Uterus (tissue), 2 donors: ENCODE data around the gene TXNDC11.

Source experiments
- POLR2A ChIP-seq, 2 donors: fragments of 450-650 bp; IDR thresholded peaks; one replicate each; pipeline ENCODE4 v1.6.1; 2016; ENCODE audit warnings: antibody characterized with exemption in 2 of 2, mild to moderate bottlenecking in 1 of 2, moderate library complexity in 1 of 2
- TF ChIP-seq, protein P1 (sequence below), 4 experiments: fragments of 200-600 bp in 2 of 4; fragments of 450-650 bp in 2 of 4; sonication (generic) in 2 of 4; IDR thresholded peaks; one replicate each; pipeline ENCODE4 v1.5.1; 2016 to 2019; ENCODE audit warnings: antibody characterized with exemption in 4 of 4, mild to moderate bottlenecking in 2 of 4, moderate library complexity in 1 of 4

DNA sequence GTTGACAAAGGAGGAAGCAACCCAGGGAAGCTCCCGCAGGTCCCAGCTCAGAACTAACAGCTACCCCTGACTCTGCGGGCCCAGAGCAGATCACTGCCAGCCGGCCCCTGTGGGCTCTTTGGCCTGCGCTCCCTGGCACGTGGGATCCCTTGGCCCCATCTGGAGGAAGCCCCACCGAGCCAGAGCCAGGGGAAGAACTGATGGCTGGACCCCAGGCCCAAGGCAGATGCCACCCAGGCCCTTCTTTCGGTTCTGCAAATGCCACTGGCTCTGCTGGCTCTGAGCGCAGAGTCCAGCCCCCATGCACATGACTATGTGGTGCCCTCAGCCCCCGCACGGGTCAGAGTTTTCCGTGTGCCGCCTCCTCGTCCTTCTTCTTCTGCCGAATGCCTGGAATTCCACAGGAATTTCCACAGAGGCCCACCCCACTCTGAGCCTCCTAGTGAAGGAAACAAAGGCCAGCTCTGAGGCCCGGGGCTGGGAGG lies 110.2 kb downstream of the TXNDC11 start:
- TF ChIP-seq, protein P1, sequence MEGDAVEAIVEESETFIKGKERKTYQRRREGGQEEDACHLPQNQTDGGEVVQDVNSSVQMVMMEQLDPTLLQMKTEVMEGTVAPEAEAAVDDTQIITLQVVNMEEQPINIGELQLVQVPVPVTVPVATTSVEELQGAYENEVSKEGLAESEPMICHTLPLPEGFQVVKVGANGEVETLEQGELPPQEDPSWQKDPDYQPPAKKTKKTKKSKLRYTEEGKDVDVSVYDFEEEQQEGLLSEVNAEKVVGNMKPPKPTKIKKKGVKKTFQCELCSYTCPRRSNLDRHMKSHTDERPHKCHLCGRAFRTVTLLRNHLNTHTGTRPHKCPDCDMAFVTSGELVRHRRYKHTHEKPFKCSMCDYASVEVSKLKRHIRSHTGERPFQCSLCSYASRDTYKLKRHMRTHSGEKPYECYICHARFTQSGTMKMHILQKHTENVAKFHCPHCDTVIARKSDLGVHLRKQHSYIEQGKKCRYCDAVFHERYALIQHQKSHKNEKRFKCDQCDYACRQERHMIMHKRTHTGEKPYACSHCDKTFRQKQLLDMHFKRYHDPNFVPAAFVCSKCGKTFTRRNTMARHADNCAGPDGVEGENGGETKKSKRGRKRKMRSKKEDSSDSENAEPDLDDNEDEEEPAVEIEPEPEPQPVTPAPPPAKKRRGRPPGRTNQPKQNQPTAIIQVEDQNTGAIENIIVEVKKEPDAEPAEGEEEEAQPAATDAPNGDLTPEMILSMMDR (IDR thresholded peaks at IDR 0.05) = peak in 1 of 4 experiments; percentile 5
- no peak for TF ChIP-seq POLR2A (IDR thresholded peaks at IDR 0.05)
